ENCODE results near the gene POLQ.
"Not testable (repeated sequence)": the region's sequence is repeated elsewhere in the genome, so short reads cannot be mapped to it uniquely, and the experiment has no call there.

Gene POLQ

GRCh38 chr3:121545574-121546455 lies at the start of gene POLQ:
TSS of gene POLQ (minus strand) at chr3:121545988. CDS start at chr3:121545877, 111 bp downstream.
- ATAC-seq: peak; percentile 100

GRCh38 chr3:121594850-121595249 lies 49.1 kb upstream of the POLQ start:
- ATAC-seq: no peak

GRCh38 chr3:121593806-121594205 lies 48.0 kb upstream of the POLQ start:
- not testable (repeated sequence) for ATAC-seq

GRCh38 chr3:121592856-121593702 lies 47.3 kb upstream of the POLQ start, which contains the start of gene FBXO40:
TSS of gene FBXO40 (plus strand) at chr3:121593379. CDS start at chr3:121620576, 27,197 bp downstream.
- ATAC-seq: no peak

GRCh38 chr3:121584418-121584817 lies 38.6 kb upstream of the POLQ start:
- ATAC-seq: no peak

GRCh38 chr3:121581691-121582090 lies 35.9 kb upstream of the POLQ start:
- ATAC-seq: no peak

GRCh38 chr3:121574449-121574848 lies 28.7 kb upstream of the POLQ start:
- no peak for ATAC-seq

GRCh38 chr3:121567649-121568048 lies 21.9 kb upstream of the POLQ start, which contains the start of gene ARGFX:
TSS of gene ARGFX (plus strand) at chr3:121567949. CDS start at chr3:121570714, 2,765 bp downstream.
- ATAC-seq: no peak

GRCh38 chr3:121566773-121567172 lies 21.0 kb upstream of the POLQ start:
- no peak for ATAC-seq

- no peak for ATAC-seq
Observed at GRCh38 chr3:121562148-121562547, 16.4 kb upstream of the POLQ start.

- no peak for ATAC-seq
Observed at GRCh38 chr3:121557426-121557934, 11.7 kb upstream of the POLQ start.

- ATAC-seq: no peak
Observed at GRCh38 chr3:121552797-121553196, 7.0 kb upstream of the POLQ start.

GRCh38 chr3:121552379-121552778 lies 6.6 kb upstream of the POLQ start:
- no peak for ATAC-seq

- no peak for ATAC-seq
Observed at GRCh38 chr3:121545049-121545573, 677 bp downstream of the POLQ start.

GRCh38 chr3:121542924-121543323 lies 2.9 kb downstream of the POLQ start:
- ATAC-seq: no peak

GRCh38 chr3:121531269-121531668 lies 14.5 kb downstream of the POLQ start:
- no peak for ATAC-seq

- no peak for ATAC-seq
Observed at GRCh38 chr3:121529308-121529707, 16.5 kb downstream of the POLQ start.

GRCh38 chr3:121520510-121520909 lies 25.3 kb downstream of the POLQ start:
- ATAC-seq: no peak

GRCh38 chr3:121517953-121518655 lies 27.7 kb downstream of the POLQ start:
- ATAC-seq: no peak

- no peak for ATAC-seq
Observed at GRCh38 chr3:121515862-121516261, 29.9 kb downstream of the POLQ start.

- ATAC-seq: no peak
Observed at GRCh38 chr3:121515313-121515712, 30.5 kb downstream of the POLQ start.

- ATAC-seq: no peak
Observed at GRCh38 chr3:121514496-121514895, 31.3 kb downstream of the POLQ start.
